HG03025 (cell line): ENCODE data around the gene XYLT2.
"Not testable (repeated sequence)": the region's sequence is repeated elsewhere in the genome, so short reads cannot be mapped to it uniquely, and the experiment has no call there.

Experiments used
- ATAC-seq: cut with Tn5 transposase; IDR thresholded peaks from one replicate; pipeline ENCODE4 v1.9.1; 2021; ENCODE audit warnings: mild to moderate bottlenecking, moderate library complexity; ENCODE audit not compliant: unreplicated experiment, low FRiP score

Gene XYLT2

GRCh38 chr17:50381920-50382319, 36.0 kb downstream of the XYLT2 start:
- no peak for ATAC-seq

GRCh38 chr17:50382931-50383330, 37.0 kb downstream of the XYLT2 start:
- ATAC-seq = no peak

- ATAC-seq = no peak
Observed at GRCh38 chr17:50386510-50386909, 40.6 kb downstream of the XYLT2 start.

- ATAC-seq = no peak
Observed at GRCh38 chr17:50388728-50389127, 42.8 kb downstream of the XYLT2 start.

GRCh38 chr17:50389534-50389933, 43.6 kb downstream of the XYLT2 start:
- ATAC-seq = no peak

GRCh38 chr17:50392621-50393020, 46.7 kb downstream of the XYLT2 start:
- no peak for ATAC-seq

- ATAC-seq = no peak
Observed at GRCh38 chr17:50393700-50394099, 47.8 kb downstream of the XYLT2 start.

- no peak for ATAC-seq
Observed at GRCh38 chr17:50394711-50395110, 48.8 kb downstream of the XYLT2 start.

GRCh38 chr17:50396261-50397110, 50.6 kb downstream of the XYLT2 start:
- no peak for ATAC-seq

GRCh38 chr17:50397111-50397918, 51.4 kb downstream of the XYLT2 start, which contains the start of gene LRRC59:
Gene LRRC59, minus strand, starts transcription at chr17:50397523. Its CDS starts 206 bp downstream, at chr17:50397317.
- peak; percentile 90 for ATAC-seq

GRCh38 chr17:50397919-50398285, 52.0 kb downstream of the XYLT2 start:
- no peak for ATAC-seq

GRCh38 chr17:50398672-50399071, 52.7 kb downstream of the XYLT2 start:
- not testable (repeated sequence) for ATAC-seq

- ATAC-seq = not testable (repeated sequence)
Observed at GRCh38 chr17:50399591-50399990, 53.7 kb downstream of the XYLT2 start.

- not testable (repeated sequence) for ATAC-seq
Observed at GRCh38 chr17:50405351-50405750, 59.4 kb downstream of the XYLT2 start.

- ATAC-seq = no peak
Observed at GRCh38 chr17:50406578-50406977, 60.7 kb downstream of the XYLT2 start.

GRCh38 chr17:50407921-50408320, 62.0 kb downstream of the XYLT2 start:
- ATAC-seq = no peak
